ENCODE results near the gene SIRT7.

The SIRT7 gene

DNA sequence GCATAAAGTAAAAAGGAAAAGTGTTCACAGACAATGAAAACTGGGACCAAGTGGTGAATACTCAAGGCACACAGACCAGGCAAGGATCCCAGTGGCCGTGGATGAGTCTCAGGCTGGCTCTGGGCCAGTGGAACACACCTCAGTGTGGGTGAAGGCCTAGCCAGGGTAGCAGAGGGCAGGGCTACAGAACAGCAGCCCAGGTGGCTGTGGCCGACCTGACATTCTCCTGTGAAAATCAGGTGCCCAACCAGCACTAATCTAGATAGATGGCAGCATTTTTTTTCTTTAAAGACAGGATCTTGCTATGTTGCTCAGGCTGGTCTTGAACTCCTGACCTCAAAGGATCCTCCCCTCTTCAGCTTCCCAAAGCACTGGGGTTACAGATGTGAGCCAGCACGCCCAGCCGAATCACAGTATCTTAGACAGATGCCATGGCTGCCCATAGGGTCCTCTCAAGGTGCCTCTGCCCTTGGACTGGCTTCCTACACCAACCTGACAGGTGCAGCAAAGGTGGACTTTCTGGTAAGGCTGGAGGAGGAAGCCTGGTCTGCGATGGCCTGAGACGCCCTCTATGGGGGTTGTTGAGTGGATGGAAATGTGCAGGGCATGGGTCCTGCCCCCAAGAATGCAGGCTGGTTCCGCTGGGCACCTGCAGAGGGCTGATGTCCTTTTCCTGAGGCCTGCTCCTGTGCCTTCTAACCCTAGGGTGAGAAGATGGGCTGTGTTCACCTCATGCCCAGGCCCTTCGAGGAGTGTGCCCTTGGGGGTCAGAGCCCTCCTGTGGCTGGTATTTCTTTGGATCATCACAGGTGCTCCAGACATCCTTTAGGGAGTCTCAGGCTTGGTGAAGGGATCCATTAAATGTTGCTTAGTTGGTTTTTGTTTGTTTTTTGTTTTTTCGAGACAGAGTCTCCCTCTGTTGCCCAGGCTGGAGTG, 53.9 kb downstream of the SIRT7 start:
- no peak for DNase-seq (ENCODE audit: low read depth)

DNA sequence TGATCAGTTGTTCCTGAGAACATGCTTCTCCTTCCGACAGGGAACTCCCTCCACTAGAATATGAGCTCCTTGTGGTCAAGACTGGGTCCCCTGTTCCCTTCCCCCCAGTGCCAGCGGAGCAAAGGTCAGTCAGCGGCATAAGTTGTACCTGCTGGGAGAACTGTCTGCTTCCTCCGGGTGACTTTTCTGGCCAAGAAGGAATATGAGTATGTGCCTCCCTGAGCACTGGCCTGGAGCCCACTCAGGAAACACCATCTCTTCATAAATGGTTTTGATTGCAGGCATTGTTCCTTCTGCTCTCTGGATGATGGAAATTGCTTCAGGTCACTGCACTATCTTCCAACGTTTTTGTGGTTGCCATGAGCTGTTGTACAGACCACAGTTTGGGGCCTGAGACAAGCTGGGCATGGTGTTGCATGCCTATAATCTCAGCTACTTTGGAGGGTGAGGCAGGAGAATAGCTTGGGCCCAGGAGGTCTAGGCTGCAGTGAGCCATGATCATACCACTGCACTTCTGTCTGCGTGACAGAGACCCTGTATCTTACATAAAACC, 54.8 kb downstream of the SIRT7 start:
- no peak for DNase-seq (ENCODE audit: low read depth)

Data from iris pigment epithelial cell (primary cell).